Ishikawa (cell line): ENCODE measurements around the gene IFNA21.

ENCODE experiments used
- CEBPB ChIP-seq: IDR thresholded peaks from 2 replicates; pipeline ENCODE4 v1.6.1; 2012
- CREB1 ChIP-seq: IDR thresholded peaks from 2 replicates; pipeline ENCODE4 v1.6.1; 2012; ENCODE audit warnings: low read depth
- EGR1 ChIP-seq: IDR thresholded peaks from 2 replicates; pipeline ENCODE4 v1.6.1; 2012
- EP300 ChIP-seq: IDR thresholded peaks from 2 replicates; pipeline ENCODE4 v1.6.1; 2012; ENCODE audit warnings: borderline replicate concordance
- FOXM1 ChIP-seq: IDR thresholded peaks from 2 replicates; pipeline ENCODE4 v1.6.1; 2012; ENCODE audit warnings: low read depth, borderline replicate concordance
- MAX ChIP-seq: IDR thresholded peaks from 2 replicates; pipeline ENCODE4 v1.6.1; 2012
- NFIC ChIP-seq: IDR thresholded peaks from 2 replicates; pipeline ENCODE4 v1.6.1; 2012
- RAD21 ChIP-seq: IDR thresholded peaks from 2 replicates; pipeline ENCODE4 v1.6.1; 2012; ENCODE audit warnings: low read depth
- REST ChIP-seq: IDR thresholded peaks from 2 replicates; pipeline ENCODE4 v1.6.1; 2012; ENCODE audit warnings: low read depth, mild to moderate bottlenecking
- TAF1 ChIP-seq: IDR thresholded peaks from 2 replicates; pipeline ENCODE4 v1.6.1; 2012; ENCODE audit warnings: low read depth, mild to moderate bottlenecking
- TCF12 ChIP-seq: IDR thresholded peaks from 2 replicates; pipeline ENCODE4 v1.6.1; 2012; ENCODE audit warnings: low read depth
- TEAD4 ChIP-seq: IDR thresholded peaks from 2 replicates; pipeline ENCODE4 v1.6.1; 2012
- USF1 ChIP-seq: IDR thresholded peaks from 2 replicates; pipeline ENCODE4 v1.6.1; 2012
- YY1 ChIP-seq: IDR thresholded peaks from 2 replicates; pipeline ENCODE4 v1.6.1; 2012; ENCODE audit warnings: low read depth
- ZBTB7A ChIP-seq: IDR thresholded peaks from 2 replicates; pipeline ENCODE4 v1.6.1; 2012; ENCODE audit warnings: low read depth

The IFNA21 gene

GRCh38 chr9:21165516-21165915 lies 944 bp downstream of the IFNA21 start:
- TF ChIP-seq TEAD4, result no peak
- no peak for TF ChIP-seq TCF12
- no peak for TF ChIP-seq MAX
- no peak for TF ChIP-seq CREB1
- TF ChIP-seq REST, result no peak
- TF ChIP-seq FOXM1, result no peak
- no peak for TF ChIP-seq USF1
- no peak for TF ChIP-seq TAF1
- TF ChIP-seq CEBPB, result no peak

GRCh38 chr9:21160178-21160577 lies 6.3 kb downstream of the IFNA21 start:
- TF ChIP-seq CREB1 (no peak), REST (no peak), MAX (no peak), TEAD4 (no peak), FOXM1 (no peak), RAD21 (no peak), YY1 (no peak), NFIC (no peak), TAF1 (no peak), USF1 (no peak), CEBPB (no peak), ZBTB7A (no peak), TCF12 (no peak), EP300 (no peak), EGR1 (no peak)

GRCh38 chr9:21155501-21155900 lies 11.0 kb downstream of the IFNA21 start:
- TF ChIP-seq REST (no peak), YY1 (no peak), EP300 (no peak)

- TF ChIP-seq ZBTB7A (no peak), RAD21 (peak; percentile 24; the same call in 1 of the 2 replicates)
Measured at GRCh38 chr9:21154018-21154608, 12.3 kb downstream of the IFNA21 start.

GRCh38 chr9:21153336-21154017 lies 13.0 kb downstream of the IFNA21 start:
- no peak for TF ChIP-seq RAD21
- TF ChIP-seq ZBTB7A, result no peak
- TF ChIP-seq TEAD4, result no peak
- no peak for TF ChIP-seq CEBPB
- no peak for TF ChIP-seq TAF1
- TF ChIP-seq FOXM1, result no peak
- TF ChIP-seq REST, result no peak
- TF ChIP-seq EGR1, result no peak
- TF ChIP-seq EP300, result no peak
- TF ChIP-seq MAX, result no peak
- no peak for TF ChIP-seq NFIC
- no peak for TF ChIP-seq USF1
- TF ChIP-seq CREB1, result no peak
- no peak for TF ChIP-seq TCF12
- no peak for TF ChIP-seq YY1
